C1 segment of cervical spinal cord (tissue), 14 donors: ENCODE measurements around the gene MRPL10.
A peak's percentile ranks its signal among the peaks of the same experiment; 100 is the strongest.
"Not testable (repeated sequence)": the region's sequence is repeated elsewhere in the genome, so short reads cannot be mapped to it uniquely, and the experiment has no call there.

Experiments used
- DNase-seq, 14 donors: peaks; one replicate each; lab custom pipeline; 2025; lab: John Stamatoyannopoulos, UW

The MRPL10 gene

DNA sequence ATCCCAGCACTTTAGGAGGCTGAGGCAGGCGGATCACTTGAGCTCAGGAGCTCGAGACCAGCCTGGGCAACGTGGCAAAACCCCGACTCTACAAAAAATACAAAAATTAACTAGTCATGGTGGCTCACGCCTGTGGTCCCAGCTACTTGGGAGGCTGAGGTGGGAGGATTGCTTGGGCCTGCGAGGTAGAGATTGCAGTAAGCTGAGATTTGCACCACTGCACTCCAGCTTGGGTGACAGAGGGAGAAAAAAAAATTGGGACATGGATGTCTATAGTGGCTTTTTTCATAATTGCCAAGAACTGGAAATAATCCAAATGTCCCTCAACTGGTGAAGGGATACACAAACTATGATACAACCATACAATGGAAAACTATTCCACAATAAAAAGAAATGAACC is 38.4 kb downstream of the MRPL10 start:
- DNase-seq = no peak

DNA sequence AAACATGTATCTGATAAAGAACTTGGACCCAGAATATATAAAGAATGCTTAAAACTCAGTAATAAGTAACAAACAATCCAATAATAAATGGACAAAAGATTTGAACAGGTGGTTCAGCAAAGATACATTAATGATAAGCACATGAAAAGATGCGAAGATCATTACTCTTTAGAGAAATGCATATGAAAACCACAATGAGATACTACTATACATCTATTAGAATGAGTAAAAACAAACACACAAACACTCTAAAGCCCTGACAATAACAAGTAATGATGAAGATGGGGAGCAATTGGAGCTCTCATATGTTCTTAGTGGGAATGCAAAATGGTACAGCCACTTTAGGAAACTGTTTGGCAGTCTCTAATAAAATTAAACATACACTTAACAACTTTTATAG is 38.9 kb downstream of the MRPL10 start:
- no peak for DNase-seq

DNA sequence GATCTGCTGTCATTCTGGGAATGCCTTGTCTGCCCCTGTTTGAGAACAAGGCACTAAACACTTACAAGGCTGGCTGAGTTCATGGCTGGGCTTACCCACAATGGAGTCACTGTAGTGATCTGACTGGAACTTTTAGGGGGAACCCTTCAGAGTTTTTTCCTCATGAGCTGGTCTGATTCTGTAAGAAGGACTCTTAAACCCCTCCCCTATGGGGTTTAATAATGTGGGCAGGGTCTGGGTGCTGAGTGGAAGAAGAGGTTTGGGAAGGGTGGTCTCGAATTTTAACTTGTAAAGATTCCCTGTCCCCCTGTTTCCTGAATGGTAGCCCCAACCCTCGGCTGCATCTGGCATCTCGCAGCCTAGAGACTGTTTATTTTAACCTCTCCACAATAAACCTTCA is 40.3 kb downstream of the MRPL10 start:
- no peak for DNase-seq

DNA sequence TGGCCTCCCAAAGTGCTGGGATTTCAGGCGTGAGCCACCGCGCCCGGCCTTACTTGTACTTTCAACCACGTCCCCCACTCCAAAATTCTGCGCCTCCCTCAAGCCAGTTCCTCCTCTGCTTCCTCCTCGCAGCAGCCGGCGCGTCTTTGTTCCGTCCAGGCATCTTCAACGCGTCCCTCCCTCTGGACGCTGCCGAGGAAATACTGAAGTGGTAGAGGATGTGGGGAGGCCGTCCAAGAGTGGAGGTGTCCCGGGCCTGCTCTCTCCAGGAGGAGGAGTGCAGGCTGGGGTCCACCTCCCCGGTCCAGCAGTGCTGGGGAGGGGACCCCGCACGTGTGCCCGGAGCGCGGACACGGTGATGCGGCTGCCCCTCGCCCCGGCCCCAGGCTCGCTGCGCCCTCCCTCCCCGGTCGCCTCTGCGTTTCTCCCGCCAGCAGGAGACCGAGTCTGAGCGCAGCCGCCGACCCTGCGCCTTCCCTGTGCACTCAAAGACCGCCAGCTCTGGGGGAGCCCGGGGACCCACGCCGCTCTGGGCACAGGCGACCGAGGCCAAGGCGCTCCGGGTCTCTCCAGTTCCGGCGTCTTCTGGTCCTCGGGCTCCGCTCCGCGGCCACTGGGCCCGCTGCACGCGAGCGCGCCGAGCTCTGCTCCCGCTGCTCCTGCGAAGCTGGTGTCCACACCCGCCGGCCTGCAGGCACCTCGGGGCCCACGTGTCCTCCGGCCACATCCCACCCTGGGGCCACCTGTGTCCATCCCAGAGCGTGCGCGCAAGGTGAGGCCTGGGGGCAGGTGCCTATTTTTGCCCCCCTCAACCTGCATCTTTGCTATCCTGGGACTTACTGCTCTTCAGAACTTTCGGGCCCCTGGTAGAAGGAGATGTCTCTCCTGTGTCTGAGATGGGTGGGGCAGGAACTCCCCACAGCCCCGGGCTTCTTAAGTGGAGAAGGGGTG is 41.5 kb downstream of the MRPL10 start:
- DNase-seq = peak in 7 of 14 donors; percentile 5 to 31 (median 15)

DNA sequence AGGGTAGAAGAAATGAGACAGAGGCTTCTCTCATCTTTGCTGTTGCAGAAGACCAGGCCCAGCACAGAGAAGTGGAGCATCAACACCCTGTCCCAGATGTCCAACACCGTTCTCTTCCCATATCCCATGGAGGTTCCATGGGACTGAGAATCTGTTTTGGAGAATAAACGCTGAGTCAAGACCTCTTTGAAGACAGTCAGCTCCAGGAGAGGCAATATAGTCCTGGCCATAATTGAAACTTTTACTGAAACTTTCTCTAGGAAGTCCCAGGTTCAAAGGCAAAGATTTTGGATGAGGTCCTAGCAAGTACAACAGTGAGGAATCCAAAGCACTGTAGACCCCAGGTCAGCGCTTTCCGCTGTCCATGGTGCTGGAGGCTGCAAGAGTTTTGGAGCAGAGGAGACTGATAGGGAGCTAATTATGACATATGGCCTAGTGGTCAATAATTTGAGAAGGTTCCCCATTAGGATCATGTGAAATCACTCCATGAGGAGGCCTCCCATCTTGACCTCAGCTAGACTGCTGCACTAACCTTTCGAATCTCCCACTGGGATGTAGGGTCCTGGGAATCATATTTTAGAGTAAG is 45.7 kb downstream of the MRPL10 start:
- DNase-seq = no peak

DNA sequence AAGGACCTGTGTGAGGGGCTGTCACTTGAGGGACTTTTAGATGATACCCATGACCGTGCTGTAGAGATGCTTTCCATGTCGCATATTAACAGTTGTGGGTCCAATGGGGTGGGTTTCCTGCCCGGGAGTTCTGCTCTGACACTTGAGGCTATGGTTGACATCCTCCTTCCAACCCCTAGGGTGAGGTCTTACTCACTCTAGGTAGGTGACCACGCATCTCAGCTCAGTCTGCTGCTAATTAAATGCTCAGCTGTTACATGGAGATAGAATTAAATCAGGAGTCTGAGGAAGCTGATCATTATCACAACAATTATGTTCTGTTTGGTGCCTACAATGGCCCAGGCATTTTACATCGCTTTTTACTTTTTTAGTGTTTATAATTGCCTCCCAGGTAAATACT is 49.9 kb downstream of the MRPL10 start:
- no peak for DNase-seq

DNA sequence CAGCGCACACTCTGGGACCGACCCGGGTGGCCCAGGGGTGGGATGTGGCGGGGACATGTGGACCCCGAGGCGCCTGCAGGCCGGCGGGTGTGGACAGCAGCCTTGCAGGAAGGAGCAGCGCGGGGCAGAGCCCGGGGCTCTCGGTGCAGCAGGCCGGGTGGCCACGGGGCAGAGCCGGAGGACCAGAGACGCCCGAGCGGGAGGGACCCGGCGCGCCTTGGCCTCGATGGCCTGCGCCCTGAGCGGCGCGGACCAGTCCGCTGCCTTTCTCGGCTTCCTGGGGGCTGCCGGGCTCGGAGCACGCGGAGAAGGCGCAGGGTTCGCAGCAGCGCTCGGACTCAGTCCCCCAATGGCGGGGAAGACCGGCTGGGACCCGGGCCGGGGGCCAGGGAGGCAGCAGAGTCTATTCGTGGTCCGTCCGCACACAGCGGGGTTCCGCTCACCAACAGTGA is 53.1 kb downstream of the MRPL10 start:
- no peak for DNase-seq

DNA sequence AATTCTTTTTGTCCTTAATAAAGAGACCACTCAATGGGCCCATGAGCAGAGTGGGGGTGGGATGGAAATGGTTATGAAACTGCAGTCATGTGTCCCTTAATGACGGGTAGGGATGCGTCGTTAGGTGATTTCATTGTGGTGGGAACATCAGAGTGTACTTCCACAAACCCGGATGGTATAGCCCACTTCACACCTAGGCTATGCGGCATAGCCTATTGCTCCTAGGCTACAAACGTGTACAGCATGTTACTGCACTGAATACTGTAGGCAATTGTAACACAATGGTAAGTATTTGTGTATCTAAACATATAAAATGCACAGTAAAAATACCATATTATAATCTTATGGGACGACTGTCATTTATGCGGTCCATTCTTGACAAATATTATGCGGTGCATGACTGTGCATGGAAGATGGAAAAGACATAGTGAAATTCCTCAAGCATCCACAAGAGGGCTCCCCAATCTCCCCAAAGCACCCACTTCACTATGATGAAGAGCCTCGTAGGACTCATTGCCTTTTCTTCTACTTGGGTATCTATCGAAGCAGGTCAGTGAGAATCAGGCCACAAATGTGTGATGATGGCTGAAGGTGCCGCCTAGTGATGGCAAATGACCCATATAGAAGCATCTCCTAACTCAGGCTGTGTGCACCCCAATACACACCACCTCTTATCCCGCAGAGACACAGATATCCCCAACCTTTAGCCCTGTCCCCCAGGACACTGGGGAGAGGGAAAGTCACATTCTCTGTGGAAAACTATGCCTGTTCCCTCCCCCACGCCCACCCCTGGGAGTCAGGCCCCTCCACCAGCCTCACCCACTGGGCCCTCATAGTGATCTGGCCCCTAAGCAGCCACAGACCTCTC is 54.8 kb downstream of the MRPL10 start:
- DNase-seq = no peak

DNA sequence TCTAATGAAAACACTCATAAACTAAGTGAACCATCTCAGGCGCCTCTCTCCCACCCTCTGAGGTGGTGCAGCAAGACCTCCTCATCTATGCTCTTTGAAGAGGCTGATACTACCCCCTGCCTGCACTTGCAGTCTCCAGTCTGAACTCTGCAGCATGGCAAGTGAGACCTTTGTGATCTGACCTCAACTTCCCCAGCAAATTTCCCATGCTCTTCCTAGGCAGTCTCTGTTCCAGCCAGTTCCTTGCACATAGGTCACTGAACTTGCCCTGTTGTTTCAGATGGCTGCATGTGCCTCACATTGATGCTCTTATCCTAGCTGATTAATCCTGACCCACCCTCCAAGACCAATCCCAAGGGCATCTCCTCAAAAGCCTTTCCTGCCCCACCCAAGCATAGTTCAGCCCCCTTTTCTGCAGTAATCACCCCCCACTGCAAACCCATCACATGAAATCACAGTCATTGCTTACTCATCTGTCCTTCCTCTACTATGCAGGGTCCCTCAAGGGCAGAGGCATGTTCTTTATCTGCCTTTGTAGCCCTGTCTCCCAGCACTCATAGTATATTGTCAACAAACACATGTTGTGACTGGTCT is 56.3 kb downstream of the MRPL10 start:
- no peak for DNase-seq

DNA sequence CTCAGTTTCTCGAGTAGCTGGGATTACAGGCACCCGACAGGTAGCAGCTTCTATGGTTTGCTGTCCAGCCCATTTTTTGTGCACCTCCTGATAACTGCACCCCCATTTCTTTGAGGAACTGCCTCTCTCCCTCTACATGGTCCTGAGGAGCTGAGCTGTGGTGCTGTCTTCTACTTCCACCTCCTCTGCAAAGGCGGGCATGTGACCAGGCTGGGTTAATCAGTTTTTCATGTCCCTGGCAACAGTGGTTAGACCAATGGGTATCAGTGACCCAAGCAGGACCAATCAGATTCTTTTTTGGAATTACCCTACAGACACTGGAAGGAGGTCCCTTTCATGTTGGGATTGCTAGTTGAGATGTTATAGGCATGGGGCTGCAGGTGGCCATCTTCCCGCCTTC is 57.0 kb downstream of the MRPL10 start:
- DNase-seq = no peak

DNA sequence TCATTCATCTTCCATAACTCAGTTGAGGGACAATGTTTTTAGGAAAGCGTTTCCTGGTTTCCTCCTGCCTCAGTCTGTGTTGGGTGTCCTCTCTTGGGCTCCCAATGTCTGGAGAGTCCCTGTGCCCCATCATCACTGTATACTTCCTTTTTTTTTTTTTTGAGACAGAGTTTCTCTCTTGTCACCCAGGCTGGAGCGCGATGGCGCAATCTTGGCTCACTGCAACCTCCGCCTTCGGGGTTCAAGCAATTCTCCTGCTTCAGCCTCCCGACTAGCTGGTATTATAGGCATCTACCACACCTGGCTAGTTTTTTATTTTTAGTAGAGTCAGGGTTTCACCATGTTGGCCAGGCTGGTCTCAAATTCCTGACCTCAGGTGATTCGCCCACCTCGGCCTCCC is 57.7 kb downstream of the MRPL10 start:
- DNase-seq = not testable (repeated sequence)
